Activated CD8-positive, alpha-beta T cell treated with anti-CD3 and anti-CD28 coated beads for 36 hours (primary cell): Measurements from ENCODE around the gene PDGFB. TPM values are rescaled to one million over a fixed set of nuclear protein-coding genes. Genes with fewer than 3 reads are reported as not detected.

Experiments used
- ATAC-seq: fragments of 200-7000 bp; cut with Tn5 transposase; one replicate; pipeline ENCODE4 v1.10.0; 2021; ENCODE audit warnings: mild to moderate bottlenecking, moderate library complexity
- CTCF ChIA-PET: fragments of 350-600 bp; sonication (Branson Sonifier 250); formaldehyde crosslinking; loops from one replicate; lab custom pipeline; 2021; ENCODE audit warnings: antibody characterized with exemption; lab: Charles Lee
- POLR2A ChIA-PET: fragments of 350-600 bp; sonication (Branson Sonifier 250); formaldehyde crosslinking; loops from one replicate; lab custom pipeline; 2021; ENCODE audit warnings: antibody characterized with exemption; lab: Charles Lee
- DNase-seq: peaks from one replicate; pipeline ENCODE4 v3.0.0-alpha.2; 2020
- H3K27ac Mint-ChIP-seq: one replicate; pipeline ENCODE4 v1.8.0; 2021; ENCODE audit warnings: mild to moderate bottlenecking, mixed read lengths
- H3K27me3 Mint-ChIP-seq: one replicate; pipeline ENCODE4 v1.8.0; 2021; ENCODE audit warnings: mixed read lengths
- H3K36me3 Mint-ChIP-seq: one replicate; pipeline ENCODE4 v1.8.0; 2021; ENCODE audit warnings: low read depth, mixed read lengths
- H3K4me1 Mint-ChIP-seq: one replicate; pipeline ENCODE4 v1.8.0; 2021; ENCODE audit warnings: low read depth, mixed read lengths
- H3K4me3 Mint-ChIP-seq: one replicate; pipeline ENCODE4 v1.8.0; 2021; ENCODE audit warnings: mild to moderate bottlenecking, moderate library complexity, mixed read lengths
- H3K9me3 Mint-ChIP-seq: one replicate; pipeline ENCODE4 v1.8.0; 2021; ENCODE audit warnings: mixed read lengths
- CTCF ChIP-seq: fragments of 200-600 bp; IDR thresholded peaks from one replicate; pipeline ENCODE4 v1.8.0; 2022; ENCODE audit warnings: antibody characterized with exemption, mild to moderate bottlenecking
- intact Hi-C: fragments of 100-400 bp; cut with micrococcal nuclease; formaldehyde crosslinking; loops from one replicate; pipeline ENCODE4 v1.10.0; 2022
- total RNA-seq, 2 experiments: library from RNA; stranded (reverse); gene quantifications; one replicate each; pipeline ENCODE4 v1.2.3, GENCODE V29; 2021

Gene PDGFB
- total RNA-seq, 2 experiments from 2014 or later, result 1.7 to 3.0 TPM

DNA sequence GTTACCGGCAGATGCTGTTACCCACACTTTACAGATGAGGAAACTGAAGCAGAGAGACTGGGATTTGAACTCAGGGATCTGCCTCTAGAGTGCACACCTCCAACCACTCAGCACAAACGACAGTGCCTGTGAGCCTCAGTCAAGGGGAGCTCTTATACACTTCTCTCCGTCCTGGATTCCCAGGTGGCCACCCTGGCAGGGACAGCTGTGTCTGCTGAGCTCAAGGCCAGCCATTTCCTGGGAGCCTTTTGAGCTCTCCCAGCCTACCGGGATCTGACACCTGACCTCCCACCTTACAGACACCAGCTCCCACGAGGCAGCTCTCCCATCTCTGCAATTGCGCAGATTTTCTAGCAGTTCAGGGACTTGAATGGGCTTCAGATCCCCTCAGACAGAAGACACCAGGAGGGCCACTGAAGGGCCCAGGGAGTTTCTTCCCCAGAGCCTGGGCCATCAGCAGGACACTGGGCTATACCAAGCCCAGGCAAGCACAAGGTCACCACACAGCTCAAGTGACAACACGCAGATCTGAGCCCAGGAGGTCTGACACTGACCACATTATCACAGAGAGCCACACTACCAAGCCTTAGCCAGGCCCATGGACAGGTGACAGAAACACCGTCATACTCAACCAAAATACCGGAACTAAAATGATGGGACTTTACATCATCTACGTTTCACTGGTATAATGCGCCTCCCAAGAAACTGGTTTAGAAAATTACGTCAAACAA lies 17.1 kb downstream of the PDGFB start:
- Mint-ChIP-seq H3K27me3 (peaks cover 7% of the 10 kb centered on the region), H3K36me3 (no peaks in the 10 kb centered on the region), H3K9me3 (no peaks in the 10 kb centered on the region), H3K4me3 (no peak overlapping the region), H3K27ac (no peak overlapping the region), H3K4me1 (peaks cover 7% of the 10 kb centered on the region)
- intact Hi-C loops, result no loop called here
- POLR2A ChIA-PET, result no interaction called here
- CTCF ChIA-PET, result interaction anchor here (1.5 kb wide), 1 partner anchor 56 kb away, joined by 4 read pairs; no protein-coding TSS in a partner anchor
- no peak for TF ChIP-seq CTCF
- ATAC-seq, result no peak
- no peak for DNase-seq

DNA sequence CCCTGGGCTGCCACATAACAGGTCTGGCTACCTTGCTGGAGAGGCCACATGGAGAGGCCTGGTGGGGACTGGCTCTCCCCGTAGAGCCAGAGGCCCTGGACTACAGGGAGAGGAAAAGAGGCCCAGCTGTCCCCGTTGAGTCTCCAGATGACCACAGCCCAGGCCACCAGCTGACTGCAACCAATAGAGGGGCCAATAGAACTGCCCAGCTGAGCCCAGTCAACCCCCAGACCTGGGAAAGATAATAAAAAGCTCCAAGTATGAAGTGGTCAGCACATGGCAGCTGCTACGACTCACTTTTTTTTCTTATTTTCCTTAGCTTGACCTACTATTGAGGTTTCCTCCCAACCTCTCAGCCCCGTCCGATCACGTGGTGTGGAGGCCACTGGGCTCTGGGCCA lies 18.4 kb downstream of the PDGFB start:
- intact Hi-C loops, result no loop called here
- Mint-ChIP-seq H3K4me3 (no peak overlapping the region), H3K27ac (no peak overlapping the region), H3K36me3 (no peaks in the 10 kb centered on the region), H3K4me1 (peaks cover 8% of the 10 kb centered on the region), H3K9me3 (no peaks in the 10 kb centered on the region), H3K27me3 (peaks cover 7% of the 10 kb centered on the region)
- no peak for TF ChIP-seq CTCF
- ChIA-PET CTCF (no interaction called here), POLR2A (no interaction called here)
- ATAC-seq (no peak), DNase-seq (no peak)

DNA sequence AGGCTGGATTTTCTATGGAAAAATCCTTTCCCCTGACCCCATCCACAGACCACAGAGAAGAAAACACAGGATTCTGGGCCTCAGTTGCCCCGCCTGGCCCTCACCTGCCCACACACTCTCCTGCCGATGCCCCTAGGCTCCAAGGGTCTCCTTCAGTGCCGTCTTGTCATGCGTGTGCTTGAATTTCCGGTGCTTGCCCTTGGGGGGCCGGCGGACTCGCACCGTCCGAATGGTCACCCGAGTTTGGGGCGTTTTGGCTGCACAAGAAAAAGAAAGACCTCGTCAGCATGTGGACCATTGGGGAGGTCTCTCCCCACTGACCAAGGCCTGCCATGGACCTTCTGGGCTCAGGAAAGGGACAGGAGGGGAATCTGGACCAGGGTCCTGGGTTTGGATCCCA lies 19.2 kb downstream of the PDGFB start:
- no peak for ATAC-seq
- no peaks in the 10 kb centered on the region for H3K36me3 Mint-ChIP-seq

GRCh38 chr22:39224550-39224949 lies 20.2 kb downstream of the PDGFB start:
- Mint-ChIP-seq H3K27ac (no peak overlapping the region), H3K9me3 (no peaks in the 10 kb centered on the region), H3K4me3 (no peak overlapping the region), H3K4me1 (peaks cover 6% of the 10 kb centered on the region), H3K27me3 (peaks cover 3% of the 10 kb centered on the region), H3K36me3 (no peaks in the 10 kb centered on the region)
- ATAC-seq, result peak; percentile 50
- POLR2A ChIA-PET, result no interaction called here
- intact Hi-C loops, result no loop called here
- DNase-seq, result no peak
- CTCF ChIA-PET, result no interaction called here
- no peak for TF ChIP-seq CTCF

More for the DNA sequence above, 19.2 kb downstream of the PDGFB start:
- Mint-ChIP-seq H3K9me3 (no peaks in the 10 kb centered on the region), H3K4me1 (peaks cover 10% of the 10 kb centered on the region), H3K27me3 (peaks cover 6% of the 10 kb centered on the region), H3K27ac (no peak overlapping the region), H3K4me3 (no peak overlapping the region)
- intact Hi-C loops, result no loop called here
- ChIA-PET POLR2A (no interaction called here), CTCF (no interaction called here)
- DNase-seq, result no peak
- no peak for TF ChIP-seq CTCF

- H3K27me3 Mint-ChIP-seq, result no peaks in the 10 kb centered on the region
- peak; percentile 53 for DNase-seq
- no peaks in the 10 kb centered on the region for H3K9me3 Mint-ChIP-seq
- POLR2A ChIA-PET, result interaction anchor here (3.0 kb wide), 1 partner anchor 7 kb away, joined by 9 read pairs; no protein-coding TSS in a partner anchor
- CTCF ChIA-PET, result interaction anchor here (1.1 to 2.0 kb wide), 4 partner anchors 8 to 353 kb away, joined by 3 to 5 read pairs (median 3); no protein-coding TSS in a partner anchor
- no peaks in the 10 kb centered on the region for H3K36me3 Mint-ChIP-seq
- H3K4me3 Mint-ChIP-seq, result no peak overlapping the region
- peaks cover 6% of the 10 kb centered on the region for H3K4me1 Mint-ChIP-seq
- intact Hi-C loops, result no loop called here
- H3K27ac Mint-ChIP-seq, result no peak overlapping the region
- peak; percentile 38 for ATAC-seq
- TF ChIP-seq CTCF, result no peak
Measured at GRCh38 chr22:39223091-39223710, 21.6 kb downstream of the PDGFB start.
